HG03432 (cell line): ENCODE measurements around the gene TTC22.
"Not testable (repeated sequence)": the region's sequence is repeated elsewhere in the genome, so short reads cannot be mapped to it uniquely, and the experiment has no call there.

Experiments
- ATAC-seq: cut with Tn5 transposase; IDR thresholded peaks from one replicate; pipeline ENCODE4 v1.9.1; 2021; ENCODE audit warnings: mild to moderate bottlenecking, moderate library complexity; ENCODE audit not compliant: unreplicated experiment

Gene TTC22

DNA sequence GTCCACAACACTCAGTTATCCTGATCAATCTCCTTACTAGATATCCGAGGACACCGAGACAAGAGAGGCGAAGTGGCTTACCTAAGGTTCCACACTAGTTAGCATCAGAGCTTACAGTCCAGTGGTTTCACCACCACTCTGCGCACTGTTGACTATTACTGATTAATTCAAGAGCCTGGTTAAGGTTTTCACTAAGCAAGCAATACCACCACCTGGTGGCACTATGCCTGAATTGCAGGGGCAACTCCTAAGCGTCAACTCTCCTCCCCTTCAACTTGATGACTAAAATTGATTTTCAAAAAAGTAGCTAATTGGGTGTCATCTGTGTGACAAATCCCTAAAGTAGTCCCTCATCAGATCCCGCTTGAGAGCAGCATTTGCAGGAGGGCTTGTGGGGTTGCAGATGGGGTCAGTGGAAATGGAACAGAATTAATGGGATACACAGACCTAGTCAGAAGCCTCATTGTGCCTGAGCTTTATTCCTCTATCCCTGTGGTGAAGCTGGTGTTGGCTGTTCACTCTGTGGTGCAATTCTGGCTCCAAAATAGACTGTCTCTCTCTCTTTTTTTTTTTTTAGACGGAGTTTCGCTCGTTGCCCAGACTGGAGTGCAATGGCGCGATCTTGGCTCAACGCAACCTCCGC is 9.1 kb downstream of the TTC22 start:
- no peak for ATAC-seq

DNA sequence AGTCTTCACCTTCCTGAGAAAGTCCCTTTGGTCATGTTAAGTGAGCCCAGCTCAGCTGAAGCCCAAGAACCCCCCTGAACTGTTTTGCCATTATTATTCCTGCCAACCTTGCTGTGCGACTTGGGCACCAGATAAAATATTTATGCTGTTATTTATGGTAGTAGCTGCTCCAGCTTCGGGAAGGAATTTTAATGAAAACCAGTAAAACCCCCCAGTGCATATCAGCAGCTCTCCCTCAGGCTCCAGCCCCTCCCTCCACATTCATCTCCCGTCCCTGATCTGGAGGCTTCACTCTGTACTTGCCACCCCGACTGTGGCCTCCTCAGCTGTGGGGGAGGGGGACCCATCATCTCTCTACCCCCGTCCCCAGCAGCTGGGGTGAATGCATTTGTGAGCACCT is 12.7 kb downstream of the TTC22 start:
- no peak for ATAC-seq

GRCh38 chr1:54787604-54788003 is 13.5 kb downstream of the TTC22 start:
- no peak for ATAC-seq

- no peak for ATAC-seq
Observed at GRCh38 chr1:54786778-54787177, 14.3 kb downstream of the TTC22 start.

GRCh38 chr1:54784066-54784465 is 17.1 kb downstream of the TTC22 start:
- no peak for ATAC-seq

- no peak for ATAC-seq
Observed at GRCh38 chr1:54782588-54782987, 18.5 kb downstream of the TTC22 start.

DNA sequence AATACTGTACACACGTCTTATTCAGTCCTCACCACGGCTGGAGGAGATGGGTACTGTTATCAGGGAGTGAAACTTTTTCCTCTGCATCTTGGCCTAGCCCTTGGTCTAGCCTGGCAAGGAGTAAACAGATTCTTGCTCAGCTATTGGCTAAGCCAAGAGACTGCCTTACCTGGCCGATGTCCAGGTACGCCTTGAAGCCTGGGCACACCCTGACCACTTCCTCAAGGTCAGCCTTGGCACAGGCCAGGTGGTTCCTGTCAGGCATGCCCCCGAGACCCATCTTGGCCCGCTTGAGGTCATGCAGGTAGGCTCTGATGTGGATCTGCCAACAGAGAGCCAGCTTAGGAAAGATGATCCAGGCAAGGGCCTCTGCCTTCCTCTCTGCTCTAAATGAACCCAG is 19.0 kb downstream of the TTC22 start:
- no peak for ATAC-seq

- no peak for ATAC-seq
Observed at GRCh38 chr1:54781023-54781723, 19.9 kb downstream of the TTC22 start.

DNA sequence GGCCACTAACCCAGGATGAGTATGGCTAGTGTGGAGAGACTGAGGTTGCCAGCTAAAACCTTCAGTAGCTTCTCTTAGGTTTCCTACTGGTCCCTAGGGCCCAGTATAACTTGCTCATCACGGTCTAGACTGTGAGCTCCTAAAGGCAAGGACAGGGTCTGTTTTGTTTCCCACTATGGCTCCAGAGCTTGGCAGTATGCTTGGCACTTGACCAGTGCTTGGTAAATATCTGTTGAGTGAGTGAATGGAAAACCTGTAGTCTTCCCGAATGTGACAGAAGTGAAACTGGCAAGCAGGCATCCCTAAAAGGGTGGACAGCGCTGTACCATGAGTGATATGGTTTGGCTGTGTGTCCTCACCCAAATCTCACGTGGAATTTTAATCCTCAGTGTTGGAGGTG is 23.7 kb downstream of the TTC22 start:
- no peak for ATAC-seq

DNA sequence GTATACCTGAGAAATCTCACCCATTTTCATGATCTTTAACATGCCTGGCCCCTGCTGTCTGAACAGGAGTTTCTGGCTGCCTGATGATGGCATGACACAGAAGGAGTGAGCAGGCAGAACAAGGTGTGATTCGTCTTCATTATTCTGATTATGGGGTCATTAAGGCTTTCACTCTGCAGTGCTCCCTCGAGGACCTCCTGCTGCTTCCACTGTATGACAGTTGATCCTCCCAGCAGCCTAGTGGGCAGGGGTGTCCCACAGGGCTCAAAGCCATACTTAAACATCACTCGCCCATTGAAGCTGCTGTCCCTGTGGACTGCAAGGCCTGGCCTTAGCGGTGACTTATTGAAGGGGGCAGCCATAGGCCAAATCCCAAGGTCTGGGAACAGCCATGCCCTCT is 24.1 kb downstream of the TTC22 start:
- ATAC-seq, result no peak

DNA sequence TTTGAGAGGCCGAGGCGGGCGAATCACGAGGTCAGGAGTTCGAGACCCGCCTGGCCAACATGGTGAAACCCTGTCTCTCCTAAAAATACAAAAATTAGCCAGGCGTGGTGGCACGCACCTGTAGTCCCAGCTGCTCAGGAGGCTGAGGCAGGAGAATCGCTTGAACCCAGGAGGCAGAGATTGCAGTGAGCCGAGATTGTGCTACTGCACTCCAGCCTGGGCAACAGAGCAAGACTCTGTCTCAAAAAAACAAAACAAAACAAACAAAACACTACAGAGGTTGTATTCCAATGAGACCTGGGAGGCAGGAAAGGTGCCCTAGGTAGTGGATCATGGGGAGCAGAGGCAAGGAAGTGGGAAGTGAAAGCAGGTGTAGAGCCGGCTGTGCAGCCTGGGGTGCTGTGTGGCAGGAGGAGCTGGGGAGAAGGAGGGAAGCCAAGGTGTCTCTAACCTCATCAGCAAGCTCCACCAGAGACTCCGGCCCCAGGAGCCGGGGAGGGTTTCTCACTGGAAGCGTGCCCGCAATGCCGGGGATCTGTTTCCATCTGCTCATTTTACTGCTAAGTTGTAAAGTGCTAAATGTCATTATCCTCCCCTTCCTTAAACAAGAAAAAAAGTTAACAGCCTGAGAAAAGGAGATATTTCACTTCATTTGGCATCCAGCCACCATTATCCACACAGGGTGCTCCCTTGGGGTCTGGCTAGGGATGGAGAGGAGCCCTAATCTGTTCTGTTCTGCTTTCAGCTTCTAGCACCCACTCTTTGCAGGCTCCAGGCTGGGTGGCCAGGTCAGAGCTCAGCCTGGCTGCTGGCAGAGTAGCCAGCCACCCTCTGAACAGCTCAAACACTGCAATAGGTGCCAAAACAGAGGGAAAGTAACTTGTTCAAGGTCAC is 25.0 kb downstream of the TTC22 start:
- not testable (repeated sequence) for ATAC-seq

GRCh38 chr1:54774820-54775498 is 26.2 kb downstream of the TTC22 start:
- no peak for ATAC-seq

- ATAC-seq, result no peak
Observed at GRCh38 chr1:54772951-54773350, 28.2 kb downstream of the TTC22 start.

GRCh38 chr1:54768093-54768492 is 33.0 kb downstream of the TTC22 start:
- no peak for ATAC-seq

DNA sequence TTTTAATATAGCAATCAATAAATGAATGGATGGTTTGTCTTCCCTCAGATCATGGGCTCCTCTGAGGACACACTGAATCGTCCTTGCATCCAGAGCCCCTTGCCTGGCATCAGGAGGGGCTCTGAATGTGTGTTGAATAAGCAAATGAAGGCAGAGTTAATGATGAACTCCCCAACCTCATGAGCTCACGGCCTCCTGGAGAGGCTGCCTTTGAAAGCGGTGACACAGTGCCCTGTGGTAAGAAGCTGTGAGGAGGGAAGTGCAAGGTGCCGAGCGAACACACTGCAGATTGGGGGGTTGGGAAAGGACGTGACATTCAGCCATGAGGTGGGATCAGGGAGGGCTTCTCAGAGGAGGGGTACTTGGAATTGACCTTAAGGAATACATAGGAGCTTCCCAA is 33.6 kb downstream of the TTC22 start:
- no peak for ATAC-seq

GRCh38 chr1:54766726-54767125 is 34.4 kb downstream of the TTC22 start:
- ATAC-seq, result no peak

- peak; percentile 9 for ATAC-seq
Observed at GRCh38 chr1:54764922-54765561, 36.1 kb downstream of the TTC22 start.

DNA sequence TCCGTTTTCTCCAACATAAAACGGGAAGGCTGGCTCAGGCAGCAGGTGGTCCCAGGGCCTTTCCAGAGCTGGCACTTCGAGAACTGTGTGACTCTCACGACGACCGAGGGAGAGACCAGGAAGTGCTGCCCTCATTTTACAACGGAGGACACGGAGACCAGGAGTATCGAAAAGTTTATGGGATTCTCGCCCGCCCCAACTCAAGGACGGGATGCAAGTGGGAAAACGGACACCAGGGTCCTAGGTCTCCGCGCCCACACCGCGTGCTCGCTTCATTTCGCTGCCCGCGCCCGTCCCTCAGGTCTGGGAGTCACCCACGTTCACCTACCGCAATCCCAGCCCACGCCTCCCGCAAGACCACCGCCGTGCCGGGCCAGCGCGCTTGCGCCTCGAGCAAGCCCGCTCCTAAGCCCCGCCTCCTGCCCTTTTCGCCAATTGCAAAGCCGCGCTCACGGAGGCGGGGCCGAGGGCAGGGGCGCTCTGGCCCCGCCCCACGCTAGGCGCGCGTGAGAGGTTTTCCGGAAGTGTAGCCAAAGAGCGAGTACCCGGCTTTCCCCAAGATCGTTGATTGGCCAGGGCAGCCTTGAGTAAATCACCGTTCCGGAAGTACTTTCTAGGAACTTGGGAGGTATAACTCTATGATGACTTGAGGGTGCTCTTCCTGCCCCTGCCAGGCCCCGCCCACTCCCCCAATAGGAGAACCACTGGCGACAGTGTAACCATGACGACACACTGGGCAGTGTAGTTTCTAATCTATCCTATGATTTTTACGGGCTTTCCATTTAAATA is 36.8 kb downstream of the TTC22 start, which contains the start of gene PARS2:
PARS2 (minus strand) TSS at position 391 of the 789 bp plus-strand sequence. CDS start 5,362 bp downstream, outside the sequence.
- ATAC-seq, result peak; percentile 96

GRCh38 chr1:54763816-54764132 is 37.3 kb downstream of the TTC22 start:
- no peak for ATAC-seq
